Stimulated activated CD4-positive, alpha-beta T cell treated with anti-CD3 and anti-CD28 coated beads, Interleukin-12 subunit alpha, Interleukin-12 subunit beta, amount 100 ng/mL, for 48 hours (primary cell): ENCODE data around the gene PPP1R37.
"Not testable (repeated sequence)": the region's sequence is repeated elsewhere in the genome, so short reads cannot be mapped to it uniquely, and the experiment has no call there.

Experiments used
- DNase-seq, 3 donors: peaks; one replicate each; pipeline ENCODE4 v3.0.0-alpha.2; 2020; ENCODE audit warnings: low read depth in 2 of 3, low spot score in 1 of 3

PPP1R37 gene

DNA sequence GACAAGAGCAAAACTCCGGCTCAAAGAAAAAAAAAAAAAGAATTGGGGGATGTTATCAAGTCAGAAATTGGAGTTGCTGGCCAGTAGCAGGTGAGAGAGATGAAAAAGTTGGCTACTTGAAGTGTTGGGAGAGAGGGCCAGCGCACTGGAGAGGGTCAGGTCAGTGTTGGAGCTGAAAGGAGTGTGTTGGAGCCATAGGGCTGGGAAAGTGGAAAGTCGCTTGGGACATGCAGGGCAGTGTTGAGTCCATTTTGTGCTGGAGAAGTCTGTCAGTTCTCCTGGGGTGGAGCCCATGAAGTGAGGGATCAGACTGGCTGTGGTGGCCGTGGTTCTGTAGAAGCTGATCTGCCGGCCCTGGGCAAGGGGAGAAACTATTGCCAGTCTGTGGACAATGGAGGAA, 1.7 kb downstream of the PPP1R37 start:
- DNase-seq = no peak

DNA sequence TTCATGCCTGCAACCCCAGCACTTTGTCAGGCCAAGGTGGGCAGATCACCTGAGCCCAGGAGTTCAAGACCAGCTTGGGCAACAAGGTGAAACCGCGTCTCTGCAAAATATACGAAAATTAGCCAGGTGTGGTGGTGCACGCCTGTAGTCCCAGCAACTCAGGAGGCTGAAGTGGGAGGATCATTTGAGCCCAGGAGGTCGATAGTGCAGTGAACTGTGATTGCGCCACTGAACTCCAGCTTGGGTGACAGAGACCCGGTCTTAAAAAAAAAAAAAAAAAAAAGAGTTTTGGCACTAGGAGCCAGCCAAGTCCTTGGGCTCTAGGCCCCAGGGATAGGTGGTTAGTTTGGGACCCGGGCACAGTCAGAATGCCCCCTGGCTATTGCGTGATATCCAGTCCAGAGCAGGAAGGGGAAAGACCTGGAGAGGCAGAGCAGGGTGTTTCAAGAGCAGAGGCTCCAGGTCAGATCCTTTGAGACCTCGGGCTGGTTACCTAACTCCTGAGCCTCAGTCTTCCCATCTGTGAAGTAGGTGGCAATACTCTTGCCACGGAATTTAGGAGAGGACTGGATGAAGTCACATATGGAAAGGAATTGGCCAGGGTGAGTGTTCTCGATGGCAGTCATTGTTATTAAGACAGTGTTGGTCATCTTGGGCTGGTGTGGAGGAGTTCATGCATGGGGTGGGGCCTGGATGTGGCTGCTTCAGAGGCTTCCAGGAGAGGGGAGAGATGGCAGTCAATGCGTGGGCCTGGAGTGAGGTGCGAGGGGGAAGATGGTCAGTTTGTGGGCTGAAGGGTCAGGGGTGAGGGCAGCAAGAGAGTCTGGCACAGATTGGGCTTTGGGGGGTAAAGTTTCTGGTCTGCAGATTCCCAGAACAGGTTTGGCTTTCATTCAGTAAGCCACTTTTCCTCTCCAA, 2.8 kb downstream of the PPP1R37 start:
- DNase-seq = no peak

DNA sequence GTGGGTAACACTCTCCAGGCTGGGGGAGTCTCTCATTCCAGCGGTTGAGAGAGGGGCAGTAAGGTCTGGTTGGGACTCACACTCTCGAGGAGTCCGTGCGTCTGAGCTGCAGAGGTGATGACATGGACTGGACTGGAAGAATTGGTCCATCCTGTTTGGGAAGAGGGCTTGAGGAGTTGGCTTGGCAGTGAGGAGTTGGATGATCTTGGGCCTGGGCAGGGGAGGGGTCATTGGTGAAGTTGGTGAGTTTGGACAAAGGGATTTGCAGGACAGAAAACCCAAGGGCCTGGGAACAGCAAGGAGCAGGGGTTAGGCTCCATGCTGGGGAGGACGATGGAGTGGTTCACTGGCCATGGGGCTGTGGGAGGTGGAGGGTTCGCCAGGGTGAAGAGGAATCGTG, 3.7 kb downstream of the PPP1R37 start:
- no peak for DNase-seq

DNA sequence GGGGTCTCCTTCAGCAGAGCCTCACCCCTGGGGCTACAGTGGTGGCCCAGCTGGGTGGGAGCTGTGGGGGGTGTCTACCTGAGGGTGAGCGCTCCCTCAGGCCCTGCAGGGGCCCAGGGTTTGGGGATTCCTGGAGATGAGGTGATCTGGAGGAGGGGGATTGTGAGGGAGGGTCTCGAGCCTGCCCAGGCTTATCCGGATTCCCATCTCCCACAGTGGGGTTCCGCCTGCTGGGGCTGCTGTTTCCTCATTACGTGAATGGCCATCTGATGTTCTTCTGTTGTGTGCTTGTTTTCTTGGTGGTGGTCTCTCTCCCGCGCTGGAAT, 4.4 kb downstream of the PPP1R37 start:
- DNase-seq = no peak

DNA sequence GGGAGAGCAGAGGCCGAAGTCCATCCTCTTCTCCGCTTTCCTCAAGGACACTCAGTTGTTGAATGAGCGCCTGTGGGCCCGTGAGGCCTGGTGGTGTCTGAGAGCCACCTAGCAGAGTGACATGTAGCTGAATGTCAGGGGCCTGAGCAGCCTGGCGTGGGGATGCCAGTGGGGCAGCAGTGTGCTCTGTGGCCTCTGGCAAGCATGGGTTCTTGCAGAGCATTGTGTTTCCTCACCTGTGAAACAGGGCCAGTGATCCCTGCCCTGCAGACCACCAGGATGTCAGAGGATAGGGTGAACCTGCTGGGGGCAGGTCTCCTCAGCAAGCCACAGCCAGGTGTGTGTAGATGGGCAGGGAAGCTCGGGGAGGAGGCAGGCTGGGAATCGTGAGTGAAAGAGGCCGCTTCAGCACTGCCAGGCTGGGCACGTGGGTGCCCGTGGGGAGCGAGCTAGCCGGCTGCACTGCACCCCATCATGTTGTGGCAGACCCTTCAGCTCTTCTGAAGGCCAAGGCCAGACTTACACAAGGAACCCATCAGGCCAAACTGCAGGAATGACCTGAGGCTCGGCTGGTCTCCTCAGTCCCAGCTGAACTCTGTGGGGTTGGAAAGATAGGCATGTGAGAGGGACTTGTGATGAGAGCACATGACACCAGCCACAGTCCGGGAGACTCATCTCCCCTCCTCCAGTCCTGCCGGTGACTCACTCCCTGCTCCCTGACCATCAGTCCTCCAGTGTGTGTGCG, 5.0 kb downstream of the PPP1R37 start:
- DNase-seq = no peak

DNA sequence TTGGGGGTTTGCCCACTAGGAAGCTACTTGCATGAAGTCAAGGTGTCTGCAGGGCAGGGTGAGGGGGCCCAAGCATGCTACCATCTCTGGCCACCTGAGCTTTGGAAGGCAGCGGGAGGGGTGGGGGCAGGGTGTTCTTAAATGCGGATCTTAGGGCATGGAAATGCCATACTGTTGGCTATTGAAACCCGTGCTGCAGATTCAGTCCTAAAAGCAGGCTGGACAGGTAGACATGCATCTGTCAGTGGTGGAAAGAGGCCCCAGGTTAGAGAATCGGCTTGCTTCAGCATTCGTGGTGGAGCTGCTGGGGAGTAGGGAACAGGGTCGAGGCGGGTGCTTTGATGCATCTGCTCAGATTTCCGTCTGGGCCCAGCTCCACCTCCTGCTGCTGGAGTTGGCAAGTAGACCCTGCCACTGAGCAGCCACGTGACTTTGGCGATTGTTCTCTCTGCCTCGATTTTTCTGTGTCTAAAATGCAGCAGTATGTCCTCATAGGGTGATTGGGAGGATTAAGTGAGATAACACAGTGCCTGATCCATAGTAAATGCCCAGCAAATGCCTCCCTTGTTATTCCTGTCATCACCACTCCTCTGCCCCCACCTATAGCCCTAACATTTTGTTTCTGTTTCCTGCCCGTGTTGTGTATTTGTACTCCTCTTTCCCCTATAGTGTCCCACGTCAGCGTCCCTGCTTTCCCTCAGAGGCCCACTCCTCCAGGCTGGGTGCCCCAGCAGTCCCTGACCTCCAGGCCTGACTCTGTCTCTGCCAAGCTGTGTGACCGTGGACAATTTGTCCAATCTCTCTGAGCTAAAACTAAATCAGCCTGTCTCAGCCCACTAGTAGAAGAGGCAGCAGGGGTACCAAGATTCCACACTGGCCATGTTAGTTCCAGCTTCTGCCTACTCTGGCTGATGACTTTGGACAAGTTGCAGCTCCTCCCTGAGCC, 5.8 kb downstream of the PPP1R37 start:
- DNase-seq = no peak

DNA sequence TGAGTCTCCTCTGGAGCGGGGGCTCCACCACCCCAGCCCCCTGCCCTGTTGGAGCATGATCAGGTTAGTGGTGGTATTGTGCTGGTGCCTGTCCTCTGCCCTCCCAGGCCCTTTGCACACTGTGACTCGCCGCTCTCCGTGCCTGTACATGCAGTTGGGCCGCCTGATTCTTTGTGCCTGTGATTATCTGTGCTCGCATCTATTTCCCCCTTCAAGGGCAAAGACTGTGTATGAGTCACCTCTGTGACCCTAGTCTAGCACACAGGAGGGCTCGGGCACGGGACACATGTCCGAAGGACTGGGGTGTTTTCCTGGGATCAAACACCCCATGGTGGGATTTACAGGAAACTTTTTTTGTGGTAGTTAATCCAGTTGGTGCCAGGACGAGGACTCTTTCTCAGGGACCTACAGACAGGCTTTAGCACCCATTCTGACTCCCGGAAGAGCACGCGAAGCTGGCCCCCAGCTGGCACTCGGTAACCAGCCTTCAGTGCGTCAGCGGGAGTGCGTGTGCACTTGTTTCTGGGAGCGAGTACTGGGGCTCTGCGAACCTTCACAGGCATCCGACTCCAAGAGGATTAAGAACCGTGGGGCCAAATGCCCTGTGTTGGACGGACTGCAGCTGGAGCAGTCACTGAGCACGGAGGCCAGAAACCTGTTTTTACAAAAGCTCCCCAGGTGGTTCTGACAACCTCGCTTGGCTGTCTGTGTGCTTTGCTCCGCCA, 6.7 kb downstream of the PPP1R37 start:
- no peak for DNase-seq

DNA sequence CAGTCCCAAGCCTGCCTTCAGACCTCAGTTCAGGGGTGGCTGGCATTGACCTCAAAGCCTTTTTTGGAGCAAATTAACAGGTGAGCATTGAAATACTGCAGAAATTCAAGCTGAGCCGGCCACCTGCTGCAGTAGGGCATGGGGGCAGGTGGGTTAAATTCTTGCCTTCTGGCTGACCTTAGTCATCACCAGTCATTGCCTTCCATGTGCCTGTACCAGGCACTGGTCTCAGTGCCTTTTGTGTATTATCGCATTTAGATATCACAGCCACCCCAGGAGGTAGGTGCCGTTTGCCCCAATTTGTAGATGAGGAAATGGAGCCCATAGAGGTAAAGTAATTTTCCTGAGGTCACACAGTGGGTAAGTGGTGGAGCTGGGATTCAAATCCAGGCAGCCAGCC, 7.2 kb downstream of the PPP1R37 start:
- no peak for DNase-seq

DNA sequence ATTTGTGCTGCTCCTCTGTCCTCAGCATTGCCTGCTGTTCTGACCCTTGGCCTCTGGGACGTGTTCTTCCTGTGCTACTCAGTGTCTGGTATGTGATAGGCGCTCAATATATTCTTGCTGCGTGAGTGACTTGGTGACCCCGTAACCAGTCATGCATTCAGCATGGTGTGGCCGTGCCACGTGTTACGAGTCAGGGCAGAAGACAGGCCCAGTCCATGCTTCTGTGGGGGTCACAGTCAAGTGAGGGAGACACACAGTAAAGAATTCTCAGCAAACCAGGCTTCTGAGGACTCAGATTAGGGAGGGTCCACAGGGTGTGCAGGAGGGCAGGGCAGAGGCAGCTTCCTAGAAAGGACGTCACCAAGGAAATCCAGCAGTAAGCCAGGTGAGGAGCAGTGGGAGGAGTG, 7.9 kb downstream of the PPP1R37 start:
- DNase-seq = no peak

DNA sequence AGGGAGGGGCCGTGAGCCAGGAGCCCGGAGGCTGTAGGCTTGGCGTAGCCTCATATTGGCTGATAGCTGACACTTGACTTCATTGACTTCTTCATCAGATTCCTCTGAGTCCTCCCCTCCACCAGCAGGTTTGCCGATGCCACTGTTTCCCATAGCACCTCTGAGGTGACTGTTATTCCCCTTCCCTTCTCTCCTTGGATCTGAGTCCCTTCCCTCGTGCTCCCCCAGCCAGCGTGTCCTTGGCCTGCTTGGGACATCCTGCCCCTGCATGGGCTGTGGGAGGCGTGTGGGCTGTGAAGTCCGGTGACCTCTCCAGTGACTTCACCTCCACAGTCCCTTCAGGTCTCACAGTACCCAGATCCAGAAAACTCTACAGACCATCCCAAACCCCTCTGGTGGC, 8.8 kb downstream of the PPP1R37 start:
- no peak for DNase-seq

DNA sequence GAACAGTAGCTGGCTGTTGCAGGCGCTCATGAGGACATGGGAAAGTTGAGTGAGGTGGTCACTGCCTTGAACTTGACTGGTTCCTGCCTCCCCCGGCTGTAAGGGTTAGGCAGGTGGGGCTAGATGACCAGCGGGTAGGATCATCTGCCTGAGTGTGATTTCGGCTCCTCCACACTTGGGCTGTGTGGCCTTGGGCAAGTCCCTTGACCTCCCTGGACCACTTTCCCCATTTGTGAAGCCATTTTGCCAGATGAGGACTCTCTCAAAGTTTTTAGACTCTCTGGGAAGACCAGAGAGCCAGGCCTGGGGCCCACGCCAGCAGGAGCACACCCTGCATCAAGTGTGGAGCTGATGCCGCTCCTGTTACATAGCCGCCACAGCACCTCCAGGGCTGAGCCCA, 9.5 kb downstream of the PPP1R37 start:
- no peak for DNase-seq

DNA sequence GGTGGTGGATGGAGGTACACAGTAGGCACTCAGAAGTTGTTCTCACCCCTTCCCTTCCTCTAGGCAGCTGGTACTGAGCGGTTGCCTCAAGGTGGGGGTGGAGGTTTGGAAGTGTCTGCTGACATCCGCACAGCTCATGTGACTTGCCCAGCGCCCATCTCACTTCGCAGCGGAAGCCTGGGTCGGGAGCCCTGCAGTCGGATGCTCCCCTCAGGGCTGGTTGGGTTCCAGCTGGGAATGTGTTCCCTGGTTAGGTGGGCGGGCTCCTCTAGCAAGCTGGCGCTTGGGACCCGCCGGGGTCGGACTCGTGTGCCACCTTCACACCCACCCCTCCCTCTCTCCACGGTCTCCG, 10.2 kb downstream of the PPP1R37 start:
- DNase-seq = no peak

DNA sequence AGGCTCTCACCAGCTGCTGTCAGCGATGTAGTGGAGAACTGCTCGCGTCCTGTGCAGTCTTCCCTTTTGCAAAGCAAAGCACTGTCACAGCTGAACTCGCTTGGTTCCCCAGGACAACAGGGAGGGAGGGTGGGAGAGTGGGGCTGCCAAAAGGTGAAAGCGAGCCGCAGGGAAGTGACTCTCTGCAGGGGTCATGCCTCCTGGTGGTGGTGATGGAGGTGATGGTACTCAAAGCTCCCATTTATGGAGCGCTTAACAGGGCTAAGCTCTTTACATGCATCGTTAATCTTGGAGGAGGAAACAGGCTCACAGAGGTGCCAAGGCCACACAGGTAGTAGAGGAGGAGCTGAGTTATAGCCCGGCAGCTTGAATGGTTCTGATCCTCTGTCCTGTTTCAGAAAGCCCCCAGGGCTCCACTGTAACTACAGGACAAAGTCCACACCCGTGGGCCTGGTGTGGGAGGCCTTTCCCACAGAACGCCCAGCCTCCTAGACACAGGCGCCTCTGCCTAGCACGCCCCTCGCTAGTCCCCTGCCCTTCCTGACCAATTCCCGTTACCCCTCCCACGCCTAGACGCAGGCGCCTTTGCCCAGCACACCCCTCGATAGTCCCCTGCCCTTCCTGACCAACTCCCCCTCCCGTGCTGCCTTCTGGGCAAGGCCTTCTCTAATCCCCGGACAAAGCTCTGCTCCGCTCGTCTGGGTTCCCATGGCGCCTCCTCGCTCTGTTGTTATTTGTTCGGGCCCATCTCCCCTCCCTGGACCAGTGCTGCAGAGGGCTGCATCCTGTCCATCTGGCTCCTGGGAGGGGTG, 10.7 kb downstream of the PPP1R37 start:
- no peak for DNase-seq

DNA sequence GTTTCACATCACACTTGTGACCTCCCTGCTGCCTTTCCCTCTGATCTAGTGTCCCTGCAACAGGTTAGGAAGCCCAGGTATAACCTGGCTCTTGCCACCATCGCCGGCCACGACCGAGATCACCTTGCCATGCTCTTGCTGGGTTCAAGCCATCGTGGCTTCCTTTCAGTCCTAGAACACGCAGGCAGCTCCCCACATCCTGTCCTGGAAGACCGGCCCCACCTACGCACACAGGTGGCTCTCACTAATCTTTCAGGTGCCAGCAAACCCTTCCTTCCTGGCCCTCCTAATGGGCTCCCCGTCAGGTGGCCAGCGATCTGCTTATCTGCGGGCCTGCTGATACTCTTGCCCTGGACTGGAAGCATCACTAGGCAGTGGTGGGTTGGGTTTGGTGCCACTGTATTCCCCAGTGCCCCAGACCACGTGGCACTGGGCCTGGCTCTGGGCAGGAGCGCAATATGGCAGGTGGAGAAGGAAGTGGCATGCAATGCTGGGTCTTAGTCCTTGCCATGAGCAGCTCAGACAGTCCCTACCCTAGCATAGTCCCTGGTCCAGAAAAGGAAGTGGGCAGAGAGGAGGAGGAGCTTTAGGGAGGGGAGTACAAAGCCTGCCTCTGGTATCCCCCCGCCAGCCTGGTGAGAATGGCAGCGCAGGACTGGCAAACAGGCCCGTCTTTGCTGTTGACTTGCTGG, 11.8 kb downstream of the PPP1R37 start:
- no peak for DNase-seq

DNA sequence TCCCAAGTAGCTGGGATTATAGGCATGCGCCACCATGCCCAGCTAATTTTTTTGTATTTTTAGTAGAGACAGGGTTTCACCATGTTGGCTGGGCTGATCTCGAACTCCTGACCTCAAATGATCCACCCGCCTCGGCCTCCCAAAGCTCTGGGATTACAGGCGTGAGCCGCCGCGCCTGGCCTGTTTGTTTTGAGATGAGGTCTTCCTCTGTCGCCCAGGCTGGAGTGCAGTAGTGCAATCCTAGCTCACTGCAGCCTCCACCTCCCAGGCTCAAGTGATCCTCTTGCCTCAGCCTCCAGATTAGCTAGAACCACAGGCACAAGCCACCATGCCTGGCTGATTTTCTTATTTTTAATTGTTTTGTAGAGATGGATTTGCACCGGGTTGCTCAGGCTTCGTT, 13.4 kb downstream of the PPP1R37 start:
- not testable (repeated sequence) for DNase-seq

DNA sequence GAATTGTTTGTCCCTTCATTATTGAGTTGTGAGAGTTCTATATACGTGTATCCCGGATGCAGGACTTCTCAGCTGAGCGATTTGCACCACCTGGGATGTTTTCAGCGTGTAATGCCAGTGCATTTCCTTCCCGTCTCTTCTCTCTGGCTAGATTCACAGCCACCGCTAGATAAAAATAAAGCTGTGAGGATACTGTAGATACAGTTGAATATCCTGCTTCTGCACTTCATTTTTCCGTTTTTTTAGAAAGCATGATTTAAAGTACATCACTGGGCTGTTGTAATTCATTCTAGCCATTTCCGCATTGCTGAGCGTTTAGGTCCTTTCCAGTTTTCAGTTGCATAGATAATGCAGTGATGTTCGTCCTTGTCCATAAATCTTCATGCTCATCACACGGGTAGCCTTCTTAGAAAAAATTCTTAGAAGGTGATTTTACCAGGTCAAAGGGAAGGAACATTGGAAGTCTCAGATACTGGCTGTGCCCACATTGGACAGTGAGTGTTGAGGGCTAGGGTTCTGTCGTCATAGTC, 14.7 kb downstream of the PPP1R37 start:
- no peak for DNase-seq

DNA sequence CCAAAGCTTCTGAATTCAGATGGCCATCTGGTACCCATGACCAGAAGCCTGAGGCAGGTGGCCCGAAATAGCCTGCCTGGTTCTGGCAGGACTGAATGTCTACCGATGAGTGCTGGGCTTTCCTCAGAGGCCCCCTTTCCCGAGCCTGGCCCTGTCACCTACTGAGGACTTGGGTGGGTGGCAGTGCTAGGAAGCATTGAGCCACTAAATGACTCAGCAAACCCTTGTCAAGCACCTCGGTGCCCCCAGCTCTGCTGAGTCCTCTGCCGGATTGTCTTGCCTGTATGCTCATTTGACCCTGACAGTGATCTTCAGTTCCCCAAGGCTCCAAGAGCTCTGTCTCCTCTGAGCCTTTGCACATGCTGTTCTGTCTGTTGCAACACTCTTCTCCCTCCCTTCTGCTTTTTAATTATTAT, 17.9 kb downstream of the PPP1R37 start:
- DNase-seq = no peak

DNA sequence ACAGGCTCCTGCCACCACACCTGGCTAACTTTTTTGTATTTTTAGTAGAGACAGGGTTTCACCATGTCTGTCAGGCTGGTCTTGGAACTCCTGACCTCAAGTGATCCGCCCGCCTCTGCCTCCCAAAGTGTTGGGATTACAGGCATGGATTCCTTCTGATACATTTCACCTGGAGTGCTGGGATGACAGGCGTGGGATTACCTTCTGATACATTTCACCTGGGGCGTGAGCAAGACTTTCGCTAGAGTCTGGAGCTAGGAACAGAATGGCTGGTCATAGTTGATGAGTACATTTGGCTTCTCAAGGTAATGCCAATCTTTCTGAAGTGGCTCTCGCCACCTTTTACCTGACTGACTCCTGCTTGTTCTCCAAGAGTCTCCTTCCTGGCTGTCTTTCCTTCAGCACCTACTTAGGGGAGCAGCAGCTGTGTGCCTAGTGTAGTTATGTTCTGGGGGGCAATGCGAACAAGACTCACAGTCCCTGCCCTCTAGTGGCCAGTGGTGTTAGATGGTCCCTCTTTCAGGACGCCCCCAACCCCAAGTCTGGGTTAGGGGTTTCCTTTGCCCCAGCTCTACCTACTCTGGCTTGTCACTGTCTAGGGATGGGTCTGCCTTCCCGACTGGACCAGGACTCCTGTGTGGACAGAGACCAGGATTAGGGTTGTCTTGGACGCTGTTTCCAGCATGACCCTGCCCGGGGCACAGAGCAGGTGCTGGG, 19.3 kb downstream of the PPP1R37 start:
- no peak for DNase-seq

DNA sequence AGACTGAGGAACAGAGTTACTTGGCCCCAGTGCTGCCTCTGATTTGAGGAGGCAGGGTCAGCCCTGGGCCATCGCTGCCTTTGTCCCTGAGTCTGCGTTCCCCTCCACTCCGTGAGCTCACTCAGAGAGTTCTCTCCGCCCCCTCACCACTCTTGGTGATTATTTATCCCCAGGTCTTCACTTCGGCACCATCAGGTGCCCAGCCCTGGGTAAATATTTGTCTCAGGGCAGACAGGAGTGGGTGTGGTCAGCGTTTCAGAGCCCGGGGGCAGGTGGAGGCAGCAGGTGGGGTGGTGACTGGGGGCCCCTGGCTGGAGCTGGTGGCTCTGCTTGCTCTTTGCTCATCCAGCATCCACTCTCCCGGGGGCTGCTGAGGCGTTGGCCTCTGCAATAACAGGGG, 20.6 kb downstream of the PPP1R37 start:
- DNase-seq = no peak
